ENCODE data around the gene CCDC148.

Gene CCDC148

DNA sequence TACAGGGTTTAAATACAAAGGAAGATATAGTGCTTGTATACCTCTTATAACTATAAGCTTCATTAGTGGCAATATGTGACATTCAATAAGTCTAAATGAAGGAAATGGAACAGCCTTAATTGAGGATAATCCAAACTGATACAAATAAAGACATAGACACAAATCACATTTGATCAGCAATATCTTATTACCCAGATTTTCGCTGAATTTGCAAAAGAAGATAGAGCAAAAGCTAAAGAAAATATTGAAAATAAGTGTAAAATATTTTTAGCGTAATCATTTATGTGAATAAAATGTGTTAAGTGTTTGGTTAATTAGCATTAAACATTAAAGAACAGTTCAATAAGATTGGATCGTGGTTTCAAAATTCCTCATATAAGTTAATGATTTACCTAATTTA is 51.2 kb downstream of the CCDC148 start:
- DNase-seq (ENCODE audit: low read depth), result no peak
- no peak overlapping the region for H3K4me3 ChIP-seq (ENCODE audit: low read depth, low read length)
- TF ChIP-seq, protein P1, sequence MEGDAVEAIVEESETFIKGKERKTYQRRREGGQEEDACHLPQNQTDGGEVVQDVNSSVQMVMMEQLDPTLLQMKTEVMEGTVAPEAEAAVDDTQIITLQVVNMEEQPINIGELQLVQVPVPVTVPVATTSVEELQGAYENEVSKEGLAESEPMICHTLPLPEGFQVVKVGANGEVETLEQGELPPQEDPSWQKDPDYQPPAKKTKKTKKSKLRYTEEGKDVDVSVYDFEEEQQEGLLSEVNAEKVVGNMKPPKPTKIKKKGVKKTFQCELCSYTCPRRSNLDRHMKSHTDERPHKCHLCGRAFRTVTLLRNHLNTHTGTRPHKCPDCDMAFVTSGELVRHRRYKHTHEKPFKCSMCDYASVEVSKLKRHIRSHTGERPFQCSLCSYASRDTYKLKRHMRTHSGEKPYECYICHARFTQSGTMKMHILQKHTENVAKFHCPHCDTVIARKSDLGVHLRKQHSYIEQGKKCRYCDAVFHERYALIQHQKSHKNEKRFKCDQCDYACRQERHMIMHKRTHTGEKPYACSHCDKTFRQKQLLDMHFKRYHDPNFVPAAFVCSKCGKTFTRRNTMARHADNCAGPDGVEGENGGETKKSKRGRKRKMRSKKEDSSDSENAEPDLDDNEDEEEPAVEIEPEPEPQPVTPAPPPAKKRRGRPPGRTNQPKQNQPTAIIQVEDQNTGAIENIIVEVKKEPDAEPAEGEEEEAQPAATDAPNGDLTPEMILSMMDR (conservative IDR thresholded peaks at IDR 0.05; ENCODE audit: low read depth, low read length), result no peak

DNA sequence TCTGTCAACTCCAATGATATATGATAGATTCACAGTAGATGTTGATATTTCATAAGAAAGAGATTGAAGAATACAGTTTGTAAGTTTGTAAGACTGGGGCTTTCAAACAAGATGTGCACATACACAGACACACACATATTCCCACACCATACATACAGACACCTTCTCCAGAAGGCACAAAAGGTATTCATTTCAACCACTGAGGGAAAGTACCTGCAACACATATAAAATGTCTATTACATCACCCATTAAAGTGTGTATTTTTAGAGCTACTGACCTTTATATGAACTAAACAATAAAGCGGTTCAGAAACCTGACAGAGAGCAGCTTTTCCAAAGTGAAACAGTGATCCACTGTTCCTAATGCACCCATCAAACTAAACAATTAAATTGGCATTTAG is 53.3 kb downstream of the CCDC148 start:
- TF ChIP-seq, protein P1 (conservative IDR thresholded peaks at IDR 0.05; ENCODE audit: low read depth, low read length), result no peak
- H3K4me3 ChIP-seq (ENCODE audit: low read depth, low read length), result no peak overlapping the region
- DNase-seq (ENCODE audit: low read depth), result peak; percentile 18

DNA sequence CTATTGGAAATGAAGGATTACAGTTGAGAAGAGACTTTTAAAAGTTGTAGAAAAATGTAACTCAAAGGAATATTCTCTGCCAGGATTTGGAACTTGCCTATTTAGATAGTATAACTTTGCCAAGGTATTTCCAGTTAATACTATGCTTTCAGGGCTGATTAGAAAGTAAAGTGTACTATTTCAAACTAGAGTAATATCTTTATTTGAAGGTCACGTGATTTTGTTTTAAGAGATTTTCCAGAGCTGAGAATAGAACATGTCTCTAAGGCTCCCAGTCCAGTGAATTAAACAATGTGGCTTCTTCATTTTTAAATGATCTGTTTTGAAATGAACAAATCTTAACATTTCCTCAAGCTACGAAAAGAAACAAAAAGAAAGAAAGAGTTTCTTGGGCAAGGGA is 53.9 kb downstream of the CCDC148 start:
- no peak overlapping the region for H3K4me3 ChIP-seq (ENCODE audit: low read depth, low read length)
- TF ChIP-seq, protein P1 (conservative IDR thresholded peaks at IDR 0.05; ENCODE audit: low read depth, low read length), result no peak
- DNase-seq (ENCODE audit: low read depth), result no peak

DNA sequence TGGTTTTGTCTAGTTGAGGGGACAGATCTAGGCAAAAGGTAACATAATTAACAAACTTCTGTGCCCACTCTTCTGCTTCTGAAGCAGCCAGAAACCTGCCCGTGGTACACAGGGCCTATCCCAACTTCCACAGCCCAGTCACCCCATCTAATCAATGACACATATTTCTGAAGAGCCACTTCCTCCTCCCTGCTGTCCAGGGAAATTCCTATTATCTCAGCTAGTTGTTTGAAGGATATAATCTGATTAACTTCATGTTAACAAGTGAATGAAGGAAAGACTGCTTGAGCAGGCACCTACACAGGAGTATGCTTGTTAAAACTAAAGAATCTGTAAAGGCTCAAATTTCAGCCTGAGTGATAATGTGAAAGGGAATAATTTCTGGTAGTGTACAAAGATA is 61.4 kb downstream of the CCDC148 start:
- TF ChIP-seq, protein P1 (conservative IDR thresholded peaks at IDR 0.05; ENCODE audit: low read depth, low read length), result no peak
- peak; percentile 9 for DNase-seq (ENCODE audit: low read depth)
- H3K4me3 ChIP-seq (ENCODE audit: low read depth, low read length), result no peak overlapping the region

DNA sequence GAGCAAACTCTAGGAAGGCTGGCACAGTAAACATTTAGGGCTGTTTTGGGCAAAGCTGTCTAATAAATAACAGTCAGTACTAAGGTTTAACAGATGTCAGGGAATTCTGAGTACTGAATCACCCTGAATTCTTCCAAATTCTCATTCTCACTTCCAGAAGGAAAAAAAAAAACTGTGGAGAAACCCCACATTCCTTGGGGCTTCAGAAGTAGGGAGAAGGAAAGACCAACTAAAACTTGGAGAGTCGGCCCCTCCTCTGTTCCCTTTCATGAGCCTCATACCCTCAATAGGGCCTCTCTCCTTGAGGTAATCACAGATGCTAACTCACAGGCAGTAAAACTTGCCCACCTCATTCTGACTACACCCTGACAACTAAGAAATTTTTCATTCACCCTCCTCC is 62.1 kb downstream of the CCDC148 start:
- DNase-seq (ENCODE audit: low read depth), result no peak
- H3K4me3 ChIP-seq (ENCODE audit: low read depth, low read length), result no peak overlapping the region
- TF ChIP-seq, protein P1 (conservative IDR thresholded peaks at IDR 0.05; ENCODE audit: low read depth, low read length), result no peak

DNA sequence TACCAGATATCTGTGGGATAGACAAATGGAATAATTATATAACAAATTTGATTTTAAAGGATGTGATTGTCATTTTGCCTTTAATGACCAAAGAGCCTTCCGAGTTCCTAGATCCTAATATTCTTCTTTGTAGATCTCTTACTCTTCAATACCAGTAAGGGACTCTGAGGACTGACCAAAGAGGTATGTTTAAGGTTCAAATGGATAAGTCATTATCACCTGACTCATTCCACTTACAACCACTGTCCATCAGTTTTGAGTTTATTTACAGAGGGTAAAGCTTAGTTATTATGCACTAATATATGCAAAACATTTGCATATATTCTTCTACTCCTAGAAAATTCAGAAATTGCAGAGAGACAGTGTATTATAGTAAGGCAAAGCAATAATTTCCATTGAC is 62.7 kb downstream of the CCDC148 start:
- TF ChIP-seq, protein P1 (conservative IDR thresholded peaks at IDR 0.05; ENCODE audit: low read depth, low read length), result no peak
- H3K4me3 ChIP-seq (ENCODE audit: low read depth, low read length), result no peak overlapping the region
- no peak for DNase-seq (ENCODE audit: low read depth)

DNA sequence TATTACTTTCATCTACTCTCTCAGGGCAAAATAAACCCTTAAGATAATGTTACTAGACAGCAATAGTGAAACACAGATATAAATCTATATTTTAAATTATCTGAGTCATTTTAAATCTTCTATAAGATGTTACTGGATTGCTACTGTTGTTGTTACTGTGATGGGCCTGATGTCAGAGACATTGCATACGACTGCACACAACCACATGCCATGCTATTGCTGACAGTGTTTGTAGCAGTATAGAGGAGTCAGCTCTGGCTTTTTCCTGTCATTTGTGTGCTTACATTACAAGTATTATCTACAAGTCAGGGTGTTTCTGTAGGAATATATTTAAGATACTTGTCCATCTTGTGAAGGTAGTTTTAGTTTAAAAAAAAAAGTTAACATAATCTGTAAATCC is 63.9 kb downstream of the CCDC148 start:
- TF ChIP-seq, protein P1 (conservative IDR thresholded peaks at IDR 0.05; ENCODE audit: low read depth, low read length), result no peak
- no peak for DNase-seq (ENCODE audit: low read depth)
- H3K4me3 ChIP-seq (ENCODE audit: low read depth, low read length), result no peak overlapping the region

All from choroid plexus epithelial cell (primary cell).